Lung (tissue), 12 donors: Measurements from ENCODE around the gene COPS7A. TPM values are rescaled to one million over a fixed set of nuclear protein-coding genes. Genes with fewer than 3 reads are reported as not detected.
A peak's percentile ranks its signal among the peaks of the same experiment; 100 is the strongest.

ENCODE experiments used
- ATAC-seq: fragments of 200-7000 bp; cut with Tn5 transposase; one replicate; pipeline ENCODE4 v1.9.1; 2020; ENCODE audit warnings: moderate number of reproducible peaks; ENCODE audit not compliant: insufficient read depth, low FRiP score
- DNase-seq, 3 donors: peaks; one replicate each; pipeline ENCODE4 v3.0.0-alpha.2; 2013 to 2017
- H3K27ac ChIP-seq, 2 donors: one replicate each; pipeline ENCODE4 v1.5.1; 2013; ENCODE audit warnings: mild to moderate bottlenecking in 2 of 2, moderate library complexity in 2 of 2, control low read depth in 1 of 2, inconsistent platforms in 1 of 2, low read depth in 1 of 2, low read length in 1 of 2
- H3K27me3 ChIP-seq, 3 donors: one replicate each; pipeline ENCODE4 v1.5.1; 2013; ENCODE audit warnings: low read length in 2 of 3; ENCODE audit not compliant: control insufficient read depth in 3 of 3, insufficient read depth in 3 of 3
- H3K36me3 ChIP-seq, 4 donors: one replicate each; pipeline ENCODE4 v1.5.1; 2013; ENCODE audit warnings: low read length in 4 of 4, mild to moderate bottlenecking in 1 of 4, moderate library complexity in 1 of 4; ENCODE audit not compliant: control insufficient read depth in 4 of 4, insufficient read depth in 4 of 4
- H3K4me1 ChIP-seq, 5 donors: one replicate each; pipeline ENCODE4 v1.5.1; 2013; ENCODE audit warnings: low read length in 5 of 5, mild to moderate bottlenecking in 2 of 5, moderate library complexity in 1 of 5; ENCODE audit not compliant: control insufficient read depth in 5 of 5, insufficient read depth in 5 of 5
- H3K4me3 ChIP-seq: one replicate; pipeline ENCODE4 v1.5.1; 2013; ENCODE audit warnings: mild to moderate bottlenecking, control low read depth, moderate library complexity
- H3K9ac ChIP-seq, 2 donors: one replicate each; pipeline ENCODE4 v1.5.1; 2013; ENCODE audit warnings: low read length in 2 of 2, control low read depth in 1 of 2; ENCODE audit not compliant: insufficient read depth in 1 of 2
- H3K9me3 ChIP-seq, 4 donors: one replicate each; pipeline ENCODE4 v1.5.1; 2013; ENCODE audit warnings: low read length in 3 of 4, mild to moderate bottlenecking in 1 of 4, moderate library complexity in 1 of 4; ENCODE audit not compliant: control insufficient read depth in 4 of 4, insufficient read depth in 3 of 4
- CTCF ChIP-seq: IDR thresholded peaks from 2 replicates; pipeline ENCODE4 v1.5.1; 2012; ENCODE audit warnings: mild to moderate bottlenecking; ENCODE audit errors: control extremely low read depth, extremely low read depth
- WGBS, 2 donors: extraction: QIAGEN DNeasy Blood & Tissue Kit; methylation state at CpG; one replicate each; pipeline ENCODE4 v1.1.7; 2013; 5-methylcytosine and 5-hydroxymethylcytosine counted together
- polyA plus RNA-seq, 2 donors: library from polyadenylated mRNA; stranded (reverse); fragments of 200-250 nt; gene quantifications; one replicate each; pipeline ENCODE4 v1.2.1, GENCODE V29; 2013
- total RNA-seq, 2 donors: library from RNA; depleted of rRNA in 1 of 2; stranded (reverse); fragments of >200 nt in 1 of 2; gene quantifications; one replicate each; pipeline ENCODE4 v1.2.1, GENCODE V29; 2014 to 2021
- donor health status: control.
- donor health status: control.
- donor health status: Bipolar disorder and iron deficiency.
- donor health status: healthy.
- donor health status: DM: yes; HTN: yes; CAD: no.

The COPS7A gene
- total and polyA plus RNA-seq, 4 donors = 40.1 to 74.7 (median 61.2) TPM

- peak; percentile 2 for ATAC-seq
- H3K4me1 ChIP-seq = peaks cover 0 to 22% (median 12%) of the 10 kb centered on the region in 5 donors
- H3K27ac ChIP-seq = peak overlapping the region; percentile 98 to 99
- peak overlapping the region; percentile 84 to 86 for H3K9ac ChIP-seq
- DNase-seq = peak; percentile 62 to 71 (median 69)
- H3K27me3 ChIP-seq = no peaks in the 10 kb centered on the region
- TF ChIP-seq CTCF = no peak
- WGBS, 2 donors = 6 to 10% methylated on average over 20 to 24 of the region's 24 CpGs
- H3K9me3 ChIP-seq = no peaks in the 10 kb centered on the region
- peaks cover 10 to 39% (median 33%) of the 10 kb centered on the region in 4 donors for H3K36me3 ChIP-seq
- peak overlapping the region; percentile 80 for H3K4me3 ChIP-seq
These were observed 28.5 kb downstream of the COPS7A start for GRCh38 chr12:6752167-6752920.

DNA sequence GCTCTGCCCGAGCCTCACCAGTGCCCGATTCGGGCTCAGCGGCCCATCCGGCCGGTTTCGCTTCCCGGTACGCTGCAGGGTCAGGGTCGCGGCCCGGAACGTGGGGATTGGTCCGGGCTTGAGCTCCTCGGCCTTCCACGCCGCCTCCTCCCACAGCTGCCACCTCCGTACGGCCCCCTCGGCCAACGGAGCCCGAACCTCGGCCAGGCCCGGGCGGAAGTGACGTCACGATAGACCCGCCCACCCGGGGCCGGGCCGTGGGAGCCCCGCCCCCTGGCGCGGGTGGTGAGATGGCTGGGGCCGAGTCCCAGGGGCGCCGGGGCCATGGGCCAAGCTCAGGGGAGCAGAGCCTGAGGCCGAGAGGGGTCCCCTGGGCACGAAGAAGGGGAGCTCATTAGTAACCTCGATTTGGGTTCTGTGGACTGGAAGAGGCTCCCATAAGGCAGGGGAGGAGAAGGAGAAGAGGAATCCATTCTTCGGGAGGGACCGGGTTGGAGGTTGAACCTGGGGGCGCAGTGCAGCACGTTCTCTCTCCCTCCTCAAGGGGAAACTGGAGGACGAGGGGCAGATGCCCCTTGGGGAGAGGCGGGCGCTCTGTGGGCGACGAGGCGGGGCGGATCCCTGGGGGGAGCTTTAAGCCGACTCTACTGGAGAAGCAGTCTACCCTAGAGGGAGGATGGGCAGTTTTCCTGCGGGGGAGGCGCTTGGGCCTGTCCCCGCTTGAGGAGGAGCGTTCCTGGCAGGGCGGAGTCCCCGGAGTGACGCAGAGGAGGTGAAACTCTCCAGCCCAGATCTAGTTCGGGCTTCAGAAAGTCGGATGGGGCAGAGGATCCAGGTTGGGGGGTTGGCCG is 29.3 kb downstream of the COPS7A start, which contains the start of gene MLF2:
MLF2 (minus strand) TSS at position 221 of the 851 bp plus-strand sequence. CDS start 807 bp downstream, outside the sequence.
- peak; percentile 100 for DNase-seq
- Histone ChIP-seq H3K27ac (peak within 1 kb of the TSS; percentile 98 to 99), H3K9ac (peak within 1 kb of the TSS; percentile 84 to 99), H3K4me3 (peak within 1 kb of the TSS; percentile 80), H3K27me3 (no peaks in the 10 kb centered on the region), H3K4me1 (peaks cover 0 to 23% (median 13%) of the 10 kb centered on the region in 5 donors), H3K36me3 (peaks cover 6 to 33% (median 27%) of the 10 kb centered on the region in 4 donors), H3K9me3 (no peaks in the 10 kb centered on the region)
- peak; percentile 98 for TF ChIP-seq CTCF
- peak; percentile 95 for ATAC-seq
- WGBS, 2 donors = 0 to 1% methylated on average over 59 to 62 of the region's 62 CpGs

DNA sequence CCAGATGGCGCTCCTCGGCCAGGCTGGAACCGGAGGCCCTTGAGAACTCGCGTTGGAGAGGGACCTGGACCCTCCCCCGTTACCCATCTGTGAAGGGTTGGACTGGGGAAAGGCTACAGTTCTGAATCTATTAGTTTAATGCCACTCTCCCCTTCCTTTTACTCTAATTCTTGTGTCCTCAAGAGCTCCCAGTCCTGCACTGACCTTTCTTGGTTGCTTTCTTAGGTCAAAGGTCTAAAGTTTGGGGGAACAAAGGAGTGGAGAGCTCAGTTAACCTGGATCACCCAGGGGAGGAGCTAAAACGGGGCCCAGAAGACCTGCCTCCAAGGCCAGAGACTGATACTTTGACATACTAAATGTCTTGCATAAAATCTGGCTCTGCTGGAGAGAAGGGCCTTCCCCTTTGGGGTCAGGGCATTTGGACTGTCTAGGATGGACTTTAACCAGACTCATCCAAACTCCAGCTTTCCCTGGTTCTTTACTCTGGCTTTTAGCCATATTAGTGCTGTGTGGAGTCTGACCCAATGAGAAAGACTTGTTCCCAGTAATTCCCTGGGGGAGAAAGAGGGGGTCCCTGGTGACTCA is 30.0 kb downstream of the COPS7A start:
- no peak for TF ChIP-seq CTCF
- DNase-seq (peak in 1 of 3 donors; percentile 40), ATAC-seq (no peak)
- Histone ChIP-seq H3K9ac (peak overlapping the region in 1 of 2 donors; percentile 50), H3K27ac (peak overlapping the region; percentile 13 to 35), H3K36me3 (peaks cover 2 to 29% (median 23%) of the 10 kb centered on the region in 4 donors), H3K9me3 (no peaks in the 10 kb centered on the region), H3K27me3 (no peaks in the 10 kb centered on the region), H3K4me1 (peaks cover 0 to 29% (median 13%) of the 10 kb centered on the region in 5 donors), H3K4me3 (no peak overlapping the region)
- WGBS, 2 donors = 1% methylated on average over 7 of the region's 7 CpGs
